Ishikawa (cell line): Measurements from ENCODE around the gene PACS1.

ENCODE experiments used
- CEBPB ChIP-seq: IDR thresholded peaks from 2 replicates; pipeline ENCODE4 v1.6.1; 2012
- CREB1 ChIP-seq: IDR thresholded peaks from 2 replicates; pipeline ENCODE4 v1.6.1; 2012; ENCODE audit warnings: low read depth
- EGR1 ChIP-seq: IDR thresholded peaks from 2 replicates; pipeline ENCODE4 v1.6.1; 2012
- EP300 ChIP-seq: IDR thresholded peaks from 2 replicates; pipeline ENCODE4 v1.6.1; 2012; ENCODE audit warnings: borderline replicate concordance
- FOXM1 ChIP-seq: IDR thresholded peaks from 2 replicates; pipeline ENCODE4 v1.6.1; 2012; ENCODE audit warnings: low read depth, borderline replicate concordance
- MAX ChIP-seq: IDR thresholded peaks from 2 replicates; pipeline ENCODE4 v1.6.1; 2012
- NFIC ChIP-seq: IDR thresholded peaks from 2 replicates; pipeline ENCODE4 v1.6.1; 2012
- RAD21 ChIP-seq: IDR thresholded peaks from 2 replicates; pipeline ENCODE4 v1.6.1; 2012; ENCODE audit warnings: low read depth
- REST ChIP-seq: IDR thresholded peaks from 2 replicates; pipeline ENCODE4 v1.6.1; 2012; ENCODE audit warnings: low read depth, mild to moderate bottlenecking
- TAF1 ChIP-seq: IDR thresholded peaks from 2 replicates; pipeline ENCODE4 v1.6.1; 2012; ENCODE audit warnings: low read depth, mild to moderate bottlenecking
- TCF12 ChIP-seq: IDR thresholded peaks from 2 replicates; pipeline ENCODE4 v1.6.1; 2012; ENCODE audit warnings: low read depth
- TEAD4 ChIP-seq: IDR thresholded peaks from 2 replicates; pipeline ENCODE4 v1.6.1; 2012
- USF1 ChIP-seq: IDR thresholded peaks from 2 replicates; pipeline ENCODE4 v1.6.1; 2012
- YY1 ChIP-seq: IDR thresholded peaks from 2 replicates; pipeline ENCODE4 v1.6.1; 2012; ENCODE audit warnings: low read depth
- ZBTB7A ChIP-seq: IDR thresholded peaks from 2 replicates; pipeline ENCODE4 v1.6.1; 2012; ENCODE audit warnings: low read depth

Gene PACS1

GRCh38 chr11:66155387-66156073, 85.5 kb downstream of the PACS1 start:
- TF ChIP-seq EGR1 (no peak), CREB1 (no peak), RAD21 (no peak), REST (no peak), TAF1 (no peak), NFIC (no peak), FOXM1 (no peak), ZBTB7A (no peak), TEAD4 (no peak), YY1 (no peak), USF1 (no peak), EP300 (no peak)

GRCh38 chr11:66157182-66157864, 87.3 kb downstream of the PACS1 start:
- TF ChIP-seq EP300 (no peak), ZBTB7A (no peak), TEAD4 (no peak), YY1 (no peak), TCF12 (no peak), FOXM1 (no peak), REST (no peak), MAX (no peak), EGR1 (no peak), CEBPB (no peak), CREB1 (no peak), USF1 (no peak), NFIC (no peak), RAD21 (no peak), TAF1 (no peak)

GRCh38 chr11:66158156-66158555, 88.1 kb downstream of the PACS1 start:
- TF ChIP-seq REST (no peak), YY1 (no peak), CEBPB (no peak), ZBTB7A (no peak), MAX (no peak), TAF1 (no peak), USF1 (no peak), EP300 (no peak), EGR1 (no peak), RAD21 (no peak), CREB1 (no peak), TCF12 (no peak), FOXM1 (no peak), TEAD4 (no peak), NFIC (no peak)
